Smooth muscle cell of the brain vasculature (primary cell): ENCODE results near the gene PLGRKT.
"Not testable (repeated sequence)": the region's sequence is repeated elsewhere in the genome, so short reads cannot be mapped to it uniquely, and the experiment has no call there.

ENCODE experiments used
- DNase-seq: peaks from one replicate; pipeline ENCODE4 v3.0.0-alpha.2; 2012; ENCODE audit warnings: low read depth, low spot score

The PLGRKT gene

GRCh38 chr9:5437254-5438216 lies at the start of gene PLGRKT:
PLGRKT (minus strand) TSS chr9:5437925; CDS start chr9:5431977, 5,948 bp downstream.
- DNase-seq: peak; percentile 65

GRCh38 chr9:5486988-5487387 lies 49.3 kb upstream of the PLGRKT start:
- no peak for DNase-seq

GRCh38 chr9:5485378-5486085 lies 47.8 kb upstream of the PLGRKT start:
- DNase-seq: no peak

GRCh38 chr9:5483306-5483705 lies 45.6 kb upstream of the PLGRKT start:
- no peak for DNase-seq

- no peak for DNase-seq
Measured at GRCh38 chr9:5482194-5482593, 44.5 kb upstream of the PLGRKT start.

- DNase-seq: no peak
Measured at GRCh38 chr9:5481322-5482040, 43.8 kb upstream of the PLGRKT start.

- DNase-seq: no peak
Measured at GRCh38 chr9:5480919-5481318, 43.2 kb upstream of the PLGRKT start.

- DNase-seq: no peak
Measured at GRCh38 chr9:5479994-5480694, 42.4 kb upstream of the PLGRKT start.

- no peak for DNase-seq
Measured at GRCh38 chr9:5478206-5478605, 40.5 kb upstream of the PLGRKT start.

GRCh38 chr9:5475611-5476010 lies 37.9 kb upstream of the PLGRKT start:
- not testable (repeated sequence) for DNase-seq

- DNase-seq: no peak
Measured at GRCh38 chr9:5470816-5471215, 33.1 kb upstream of the PLGRKT start.

- no peak for DNase-seq
Measured at GRCh38 chr9:5470122-5470521, 32.4 kb upstream of the PLGRKT start.

- no peak for DNase-seq
Measured at GRCh38 chr9:5468850-5469249, 31.1 kb upstream of the PLGRKT start.

GRCh38 chr9:5466766-5467165 lies 29.0 kb upstream of the PLGRKT start:
- no peak for DNase-seq

- no peak for DNase-seq
Measured at GRCh38 chr9:5466005-5466404, 28.3 kb upstream of the PLGRKT start.

GRCh38 chr9:5464831-5465330 lies 27.2 kb upstream of the PLGRKT start:
- not testable (repeated sequence) for DNase-seq

GRCh38 chr9:5460157-5460556 lies 22.4 kb upstream of the PLGRKT start:
- DNase-seq: no peak

- no peak for DNase-seq
Measured at GRCh38 chr9:5459289-5459829, 21.6 kb upstream of the PLGRKT start.

- DNase-seq: no peak
Measured at GRCh38 chr9:5455181-5455580, 17.5 kb upstream of the PLGRKT start.

GRCh38 chr9:5453673-5454072 lies 15.9 kb upstream of the PLGRKT start:
- no peak for DNase-seq

GRCh38 chr9:5453004-5453403 lies 15.3 kb upstream of the PLGRKT start:
- no peak for DNase-seq
